ENCODE measurements around the gene REST. TPM values are rescaled to one million over a fixed set of nuclear protein-coding genes. Genes with fewer than 3 reads are reported as not detected.

Gene REST
- total RNA-seq, 4 donors from 2014 or later: 24.0 to 37.6 (median 30.1) TPM

DNA sequence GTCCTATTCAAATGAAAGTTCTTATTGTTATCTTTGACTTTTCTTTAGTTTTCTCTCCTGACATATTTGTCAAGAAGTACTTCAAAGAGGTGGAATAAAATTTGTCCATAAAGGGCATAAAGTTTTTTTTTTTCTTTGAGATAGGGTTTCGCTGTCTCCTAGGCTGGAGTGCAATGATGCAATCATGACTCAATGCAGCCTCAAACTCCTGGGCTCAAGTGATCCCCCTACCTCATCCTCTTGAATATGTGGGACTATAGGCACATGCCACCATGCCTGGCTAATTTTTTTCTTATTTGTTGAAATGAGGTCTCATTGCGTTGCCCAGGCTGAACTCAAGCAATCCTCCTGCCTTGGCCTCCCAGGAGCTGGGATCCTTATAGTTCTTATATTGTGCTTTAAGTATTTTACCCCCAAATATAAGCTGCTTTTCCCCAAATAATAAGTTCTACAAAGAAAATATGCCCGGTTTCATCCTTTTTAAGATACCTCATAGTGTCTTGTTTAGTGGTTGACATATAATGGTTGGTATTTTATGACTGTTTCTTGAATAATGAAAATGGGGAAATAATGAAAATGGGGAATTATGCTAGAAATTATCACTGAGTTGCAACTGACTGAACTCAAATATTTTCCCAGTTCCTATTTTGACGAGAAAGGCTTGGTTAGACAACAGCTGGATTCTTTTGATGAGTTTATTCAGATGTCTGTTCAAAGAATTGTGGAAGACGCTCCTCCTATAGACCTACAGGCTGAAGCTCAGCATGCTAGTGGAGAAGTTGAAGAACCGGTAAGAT, 82.6 kb downstream of the REST start:
- Histone ChIP-seq H3K27me3 (no peaks in the 10 kb centered on the region), H3K36me3 (peaks cover 26 to 88% (median 66%) of the 10 kb centered on the region in 4 donors), H3K9me3 (no peaks in the 10 kb centered on the region), H3K4me3 (no peak overlapping the region), H3K27ac (replicated peaks in 1 of 4) (no peak overlapping the region), H3K4me1 (peaks cover 5 to 8% (median 5%) of the 10 kb centered on the region in 4 donors)
- 89% methylated on average over 6 of the region's 6 CpGs for WGBS
- TF ChIP-seq EP300 (IDR thresholded peaks at IDR 0.05) (no peak), POLR2A (IDR thresholded peaks at IDR 0.05; ENCODE audit: low read depth) (no peak), CTCF (IDR thresholded peaks at IDR 0.05) (no peak), POLR2AphosphoS5 (IDR thresholded peaks at IDR 0.05) (no peak)
- no peak for DNase-seq (ENCODE audit: extremely low spot score)
- intact Hi-C loops (cut with DNase I): no loop called here

DNA sequence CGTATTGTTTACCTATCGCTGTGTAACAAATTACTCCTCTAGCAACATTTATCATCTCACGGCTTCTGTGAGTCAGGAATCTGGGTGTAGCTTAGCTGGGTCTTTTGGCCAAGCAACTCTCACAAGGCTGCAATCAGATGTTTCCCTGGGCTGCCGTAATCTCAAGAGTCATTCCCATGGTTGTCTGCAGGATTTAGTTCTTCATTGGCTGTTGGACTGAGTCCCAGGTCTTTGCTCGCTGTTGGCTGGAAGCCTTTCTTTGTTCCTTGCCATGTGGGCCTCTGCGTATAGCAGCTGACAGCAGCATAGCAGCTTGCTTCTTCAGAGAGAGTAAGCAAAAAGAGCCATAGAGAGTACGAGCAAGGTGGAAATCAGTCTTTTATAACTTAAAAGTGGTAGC, 87.8 kb downstream of the REST start:
- TF ChIP-seq POLR2A (IDR thresholded peaks at IDR 0.05; ENCODE audit: low read depth) (no peak), EP300 (IDR thresholded peaks at IDR 0.05) (no peak), POLR2AphosphoS5 (IDR thresholded peaks at IDR 0.05) (peak in 1 of 2 donors; percentile 76), CTCF (IDR thresholded peaks at IDR 0.05) (no peak)
- WGBS: 29% methylated on average over 7 of the region's 7 CpGs
- Histone ChIP-seq H3K27ac (replicated peaks in 1 of 4) (peak overlapping the region; percentile 32 to 68 (median 45)), H3K27me3 (no peaks in the 10 kb centered on the region), H3K36me3 (peaks cover 20 to 83% (median 54%) of the 10 kb centered on the region in 4 donors), H3K4me3 (no peak overlapping the region), H3K4me1 (peaks cover 11 to 16% (median 12%) of the 10 kb centered on the region in 4 donors), H3K9me3 (no peaks in the 10 kb centered on the region)
- intact Hi-C loops (cut with DNase I): no loop called here
- no peak for DNase-seq (ENCODE audit: extremely low spot score)

DNA sequence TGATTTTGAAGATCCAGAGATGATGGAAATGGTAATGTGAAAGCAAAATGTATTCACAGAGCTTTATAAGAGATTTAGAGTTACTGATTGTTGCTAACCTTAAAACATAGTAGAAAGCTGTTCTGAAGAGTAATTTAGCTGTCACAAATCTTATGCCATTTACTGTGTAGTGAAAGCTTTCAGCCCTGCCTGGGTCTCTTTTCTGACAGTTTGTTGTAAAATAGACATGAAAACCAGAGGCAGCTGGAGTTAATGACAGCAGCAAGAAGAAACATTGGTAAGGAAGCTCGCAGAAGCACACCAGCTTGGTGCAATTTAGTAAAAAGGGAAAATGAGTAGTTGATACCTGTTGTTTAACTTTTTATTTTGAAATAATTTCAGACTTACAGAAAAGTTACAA, 92.1 kb downstream of the REST start:
- H3K36me3 ChIP-seq: peaks cover 17 to 94% (median 60%) of the 10 kb centered on the region in 4 donors
- no peaks in the 10 kb centered on the region for H3K9me3 ChIP-seq
- no peaks in the 10 kb centered on the region for H3K27me3 ChIP-seq
- intact Hi-C loops (cut with DNase I): no loop called here
- no peak overlapping the region for H3K4me3 ChIP-seq
- TF ChIP-seq CTCF (IDR thresholded peaks at IDR 0.05): no peak
- no peak for TF ChIP-seq POLR2A (IDR thresholded peaks at IDR 0.05; ENCODE audit: low read depth)
- no peak for TF ChIP-seq EP300 (IDR thresholded peaks at IDR 0.05)
- TF ChIP-seq POLR2AphosphoS5 (IDR thresholded peaks at IDR 0.05): no peak
- WGBS: 89% methylated on average over 1 of the region's 1 CpG
- H3K27ac ChIP-seq (replicated peaks in 1 of 4): no peak overlapping the region
- peaks cover 11 to 16% (median 12%) of the 10 kb centered on the region in 4 donors for H3K4me1 ChIP-seq
- no peak for DNase-seq (ENCODE audit: extremely low spot score)

DNA sequence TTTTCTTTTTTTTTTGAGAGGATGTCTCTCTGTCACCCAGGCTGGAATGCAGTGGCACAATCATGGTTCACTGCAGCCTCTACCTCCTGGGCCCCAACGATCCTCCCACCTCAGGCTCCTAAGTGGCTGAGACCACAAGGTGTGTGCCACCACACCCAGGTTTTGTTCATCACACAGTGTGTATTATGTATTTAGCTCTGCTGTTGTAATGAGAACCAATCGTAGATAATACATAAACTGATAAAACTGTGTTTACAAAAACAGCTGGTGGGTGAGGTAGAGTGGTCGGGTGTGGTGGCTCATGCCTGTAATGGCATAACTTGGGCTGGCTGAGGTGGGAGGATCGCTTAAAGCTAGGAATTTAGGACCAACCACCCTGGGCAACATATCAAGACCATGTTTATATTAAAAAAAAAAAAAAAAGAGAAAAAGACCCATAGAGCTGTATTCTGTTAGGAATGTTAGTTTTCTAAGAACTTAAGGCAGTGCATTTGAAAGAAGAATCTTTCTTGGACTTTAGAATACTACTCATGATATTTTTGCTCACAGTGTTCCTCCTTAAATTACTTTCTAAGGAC, 105.9 kb downstream of the REST start:
- Histone ChIP-seq H3K27me3 (no peaks in the 10 kb centered on the region), H3K4me1 (peaks cover 0 to under 1% (median 0%) of the 10 kb centered on the region in 4 donors), H3K36me3 (peaks cover 50 to 100% (median 88%) of the 10 kb centered on the region in 4 donors), H3K4me3 (no peak overlapping the region), H3K27ac (replicated peaks in 1 of 4) (no peak overlapping the region), H3K9me3 (no peaks in the 10 kb centered on the region)
- no peak for TF ChIP-seq CTCF (IDR thresholded peaks at IDR 0.05)
- no peak for TF ChIP-seq POLR2A (IDR thresholded peaks at IDR 0.05; ENCODE audit: low read depth)
- WGBS: 74% methylated on average over 4 of the region's 4 CpGs
- no peak for DNase-seq (ENCODE audit: extremely low spot score)
- intact Hi-C loops (cut with DNase I): no loop called here

Small RNAs within 50 kb of the gene (small RNA-seq; reads per million reads assigned to genes)
- 0 reads per million in 3 donors for gene RNU6-998P

Other genes with a start within 250 kb of the REST start
- gene HOPX, start 226.6 kb upstream of the REST start, total RNA-seq: 10 to 100 TPM in 1 of 4 donors, 1 to 10 TPM in 3; 5.1 to 11.9 (median 7.5) TPM
- not detected for gene SPINK2, start 86.2 kb upstream of the REST start, total RNA-seq
- gene NOA1, start 69.7 kb downstream of the REST start, total RNA-seq: 10 to 100 TPM; 17.4 to 29.7 (median 23.3) TPM
- gene POLR2B, start 71.0 kb downstream of the REST start, total RNA-seq: 10 to 100 TPM; 58.3 to 95.7 (median 74.0) TPM
- 1,000 to 10,000 TPM in 1 of 4 donors, 100 to 1,000 TPM in 3; 712 to 1,070 (median 762) TPM for gene IGFBP7, start 202.5 kb downstream of the REST start, total RNA-seq